Measurements from ENCODE around the gene RIMBP3C.
A peak's percentile ranks its signal among the peaks of the same experiment; 100 is the strongest.
"Not testable (repeated sequence)": the region's sequence is repeated elsewhere in the genome, so short reads cannot be mapped to it uniquely, and the experiment has no call there.

The RIMBP3C gene, protein sequence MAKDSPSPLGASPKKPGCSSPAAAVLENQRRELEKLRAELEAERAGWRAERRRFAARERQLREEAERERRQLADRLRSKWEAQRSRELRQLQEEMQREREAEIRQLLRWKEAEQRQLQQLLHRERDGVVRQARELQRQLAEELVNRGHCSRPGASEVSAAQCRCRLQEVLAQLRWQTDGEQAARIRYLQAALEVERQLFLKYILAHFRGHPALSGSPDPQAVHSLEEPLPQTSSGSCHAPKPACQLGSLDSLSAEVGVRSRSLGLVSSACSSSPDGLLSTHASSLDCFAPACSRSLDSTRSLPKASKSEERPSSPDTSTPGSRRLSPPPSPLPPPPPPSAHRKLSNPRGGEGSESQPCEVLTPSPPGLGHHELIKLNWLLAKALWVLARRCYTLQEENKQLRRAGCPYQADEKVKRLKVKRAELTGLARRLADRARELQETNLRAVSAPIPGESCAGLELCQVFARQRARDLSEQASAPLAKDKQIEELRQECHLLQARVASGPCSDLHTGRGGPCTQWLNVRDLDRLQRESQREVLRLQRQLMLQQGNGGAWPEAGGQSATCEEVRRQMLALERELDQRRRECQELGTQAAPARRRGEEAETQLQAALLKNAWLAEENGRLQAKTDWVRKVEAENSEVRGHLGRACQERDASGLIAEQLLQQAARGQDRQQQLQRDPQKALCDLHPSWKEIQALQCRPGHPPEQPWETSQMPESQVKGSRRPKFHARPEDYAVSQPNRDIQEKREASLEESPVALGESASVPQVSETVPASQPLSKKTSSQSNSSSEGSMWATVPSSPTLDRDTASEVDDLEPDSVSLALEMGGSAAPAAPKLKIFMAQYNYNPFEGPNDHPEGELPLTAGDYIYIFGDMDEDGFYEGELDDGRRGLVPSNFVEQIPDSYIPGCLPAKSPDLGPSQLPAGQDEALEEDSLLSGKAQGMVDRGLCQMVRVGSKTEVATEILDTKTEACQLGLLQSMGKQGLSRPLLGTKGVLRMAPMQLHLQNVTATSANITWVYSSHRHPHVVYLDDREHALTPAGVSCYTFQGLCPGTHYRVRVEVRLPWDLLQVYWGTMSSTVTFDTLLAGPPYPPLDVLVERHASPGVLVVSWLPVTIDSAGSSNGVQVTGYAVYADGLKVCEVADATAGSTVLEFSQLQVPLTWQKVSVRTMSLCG (N-terminal part only)

DNA sequence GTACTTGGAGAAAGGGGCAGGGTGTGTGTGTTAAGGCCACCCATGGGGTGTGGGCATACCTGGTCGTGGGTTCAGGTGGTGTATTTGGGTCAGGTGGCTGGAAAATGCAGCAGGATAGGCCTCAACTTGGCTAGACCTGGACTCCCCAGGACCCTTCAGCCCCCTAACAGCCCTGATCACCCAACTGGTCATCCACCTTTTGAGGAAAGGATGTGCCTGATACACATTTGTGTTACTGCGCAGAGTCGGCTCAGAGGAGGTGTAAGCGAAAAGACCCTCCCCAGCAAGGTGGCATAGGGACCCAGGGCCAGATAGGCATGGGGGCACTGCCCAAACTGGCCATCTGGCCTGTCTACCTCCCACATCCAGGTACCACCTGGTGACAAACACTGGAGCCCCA is at the start of gene RIMBP3C:
Gene RIMBP3C (minus strand): TSS at position 101 of the 400 bp plus-strand sequence. CDS start 485 bp downstream, outside the sequence.
- not testable (repeated sequence) for H3K4me3 ChIP-seq (ENCODE audit: control insufficient read depth, low read depth, low read length); DNase-seq (ENCODE audit: low read depth)

DNA sequence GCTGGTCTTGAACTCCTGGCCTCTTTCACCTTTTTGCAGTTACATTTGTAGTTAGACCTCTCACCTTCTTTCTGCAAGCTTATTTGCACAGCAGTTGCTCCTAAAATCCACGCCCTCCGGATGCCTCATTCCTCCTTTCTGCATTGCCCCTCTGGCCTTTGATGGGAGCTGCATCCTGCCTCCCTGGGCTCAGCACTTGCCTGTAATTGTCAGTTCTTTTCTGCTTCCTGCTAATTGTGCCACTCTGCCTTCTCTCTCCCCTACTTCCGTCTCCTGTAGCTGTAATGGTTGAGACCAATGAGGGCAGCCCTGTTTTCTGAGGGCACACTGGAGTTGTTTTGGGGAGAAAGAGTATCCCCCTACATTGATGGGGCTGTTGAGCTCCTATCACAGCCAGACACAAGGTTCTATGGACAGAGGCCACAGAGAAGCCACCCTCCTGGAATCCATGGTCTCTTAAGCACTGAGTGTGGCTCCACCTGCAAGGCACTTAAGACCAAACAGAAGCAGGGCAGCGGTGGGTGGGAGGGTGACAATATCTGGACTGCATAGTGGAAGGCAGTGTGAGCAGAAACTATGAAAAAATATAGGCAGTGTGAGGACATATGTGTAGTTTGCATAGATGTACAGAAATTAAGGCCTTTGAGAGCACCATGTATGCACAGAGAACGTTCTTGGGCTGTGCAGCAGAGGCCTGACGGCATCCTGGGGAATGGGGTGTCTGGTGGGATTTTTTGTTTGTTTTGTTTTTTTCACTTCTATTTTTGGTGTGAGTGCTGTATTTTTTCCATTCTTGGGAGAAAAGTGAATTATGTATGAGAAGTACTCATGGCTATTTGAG is 48.0 kb upstream of the RIMBP3C start:
- TF ChIP-seq, protein P1, sequence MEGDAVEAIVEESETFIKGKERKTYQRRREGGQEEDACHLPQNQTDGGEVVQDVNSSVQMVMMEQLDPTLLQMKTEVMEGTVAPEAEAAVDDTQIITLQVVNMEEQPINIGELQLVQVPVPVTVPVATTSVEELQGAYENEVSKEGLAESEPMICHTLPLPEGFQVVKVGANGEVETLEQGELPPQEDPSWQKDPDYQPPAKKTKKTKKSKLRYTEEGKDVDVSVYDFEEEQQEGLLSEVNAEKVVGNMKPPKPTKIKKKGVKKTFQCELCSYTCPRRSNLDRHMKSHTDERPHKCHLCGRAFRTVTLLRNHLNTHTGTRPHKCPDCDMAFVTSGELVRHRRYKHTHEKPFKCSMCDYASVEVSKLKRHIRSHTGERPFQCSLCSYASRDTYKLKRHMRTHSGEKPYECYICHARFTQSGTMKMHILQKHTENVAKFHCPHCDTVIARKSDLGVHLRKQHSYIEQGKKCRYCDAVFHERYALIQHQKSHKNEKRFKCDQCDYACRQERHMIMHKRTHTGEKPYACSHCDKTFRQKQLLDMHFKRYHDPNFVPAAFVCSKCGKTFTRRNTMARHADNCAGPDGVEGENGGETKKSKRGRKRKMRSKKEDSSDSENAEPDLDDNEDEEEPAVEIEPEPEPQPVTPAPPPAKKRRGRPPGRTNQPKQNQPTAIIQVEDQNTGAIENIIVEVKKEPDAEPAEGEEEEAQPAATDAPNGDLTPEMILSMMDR (IDR thresholded peaks at IDR 0.05; ENCODE audit: control insufficient read depth, insufficient read depth, low read depth, low read length, missing control alignments) = no peak
- H3K4me3 ChIP-seq (ENCODE audit: control insufficient read depth, low read depth, low read length) = no peak overlapping the region
- no peak for DNase-seq (ENCODE audit: low read depth)

DNA sequence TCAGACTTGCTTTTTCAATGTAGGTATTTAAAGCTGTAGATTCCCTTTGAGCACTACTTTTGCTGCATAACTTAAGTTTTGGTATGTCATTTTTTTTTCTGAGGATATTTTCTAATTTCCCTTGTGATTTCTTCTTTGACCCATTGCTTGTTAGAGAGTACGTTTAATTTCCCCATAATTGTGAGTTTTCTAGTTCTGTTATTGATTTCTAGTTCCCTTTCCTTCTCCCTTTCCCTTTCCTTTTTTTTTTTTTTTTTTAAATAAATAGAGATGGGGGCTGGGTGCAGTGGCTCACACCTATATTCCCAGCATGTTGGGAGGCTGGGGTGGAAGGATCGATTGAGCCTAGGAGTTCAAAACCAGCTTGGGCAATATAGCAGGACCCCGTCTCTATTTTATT is 47.0 kb upstream of the RIMBP3C start:
- DNase-seq (ENCODE audit: low read depth) = no peak
- TF ChIP-seq, protein P1 (IDR thresholded peaks at IDR 0.05; ENCODE audit: control insufficient read depth, insufficient read depth, low read depth, low read length, missing control alignments) = no peak
- no peak overlapping the region for H3K4me3 ChIP-seq (ENCODE audit: control insufficient read depth, low read depth, low read length)

DNA sequence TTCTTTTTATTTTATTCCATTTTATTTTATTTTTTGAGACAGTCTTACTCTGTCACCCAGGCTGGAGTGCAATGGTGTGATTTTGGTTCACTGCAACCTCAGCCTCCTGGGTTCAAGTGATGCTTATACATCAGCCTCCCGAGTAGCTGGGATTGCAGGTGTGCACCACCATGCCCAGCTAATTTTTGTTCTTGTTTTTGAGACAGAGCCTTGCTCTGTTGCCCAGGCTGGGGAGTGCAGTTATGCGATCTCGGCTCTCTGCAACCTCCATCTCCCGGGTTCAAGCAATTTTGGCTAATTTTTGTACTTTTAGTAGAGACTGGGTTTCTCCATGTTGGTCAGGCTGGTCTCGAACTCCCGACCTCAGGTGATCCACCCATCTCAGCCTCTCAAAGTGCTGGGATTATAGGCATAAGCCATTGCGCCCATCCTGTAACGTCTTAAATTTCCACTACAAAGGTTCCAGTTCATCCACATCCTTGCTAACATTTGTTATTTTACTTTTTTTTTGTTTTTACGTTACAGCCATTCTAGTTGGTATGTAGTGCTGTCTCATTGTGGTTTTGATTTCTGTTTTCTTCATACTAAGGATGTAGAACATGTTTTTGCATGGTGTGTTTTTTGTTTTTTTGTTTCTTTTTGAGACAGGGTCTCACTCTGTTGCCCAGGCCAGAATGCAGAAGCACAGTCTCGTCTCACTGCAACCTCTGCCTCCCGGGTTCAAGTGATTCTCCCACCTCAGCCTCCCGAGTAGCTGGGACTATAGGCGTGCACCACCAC is 45.3 kb upstream of the RIMBP3C start:
- not testable (repeated sequence) for H3K4me3 ChIP-seq (ENCODE audit: control insufficient read depth, low read depth, low read length); DNase-seq (ENCODE audit: low read depth)

DNA sequence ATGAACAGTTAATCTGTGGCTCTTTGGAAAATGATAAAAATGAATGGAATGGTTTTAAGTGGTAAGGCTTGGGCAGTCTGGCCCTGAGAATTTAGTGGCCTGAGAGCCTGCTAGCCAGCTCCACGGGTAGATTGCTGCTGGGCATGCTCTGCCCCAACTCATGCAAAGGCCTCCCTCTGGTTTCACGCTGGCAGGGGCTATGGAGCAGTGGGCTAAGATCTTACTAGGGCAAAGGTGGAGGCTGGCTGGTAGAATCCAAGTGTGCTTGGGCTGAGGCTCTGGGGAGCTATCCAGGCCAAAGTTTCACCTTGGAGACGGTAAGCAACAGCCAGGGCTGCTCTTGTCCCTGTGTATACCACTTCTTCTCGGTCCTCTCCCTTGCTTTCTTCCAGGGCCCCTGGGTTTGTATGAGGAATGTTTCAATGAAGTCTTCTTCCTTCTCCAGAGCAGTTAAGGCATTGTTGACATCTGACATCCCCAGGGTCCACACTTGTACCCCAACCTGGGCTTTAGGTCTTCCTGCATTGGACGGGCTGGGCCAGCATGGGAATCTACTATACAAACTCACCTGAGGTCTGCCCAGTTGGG is 43.7 kb upstream of the RIMBP3C start:
- DNase-seq (ENCODE audit: low read depth) = no peak
- no peak overlapping the region for H3K4me3 ChIP-seq (ENCODE audit: control insufficient read depth, low read depth, low read length)
- TF ChIP-seq, protein P1 (IDR thresholded peaks at IDR 0.05; ENCODE audit: control insufficient read depth, insufficient read depth, low read depth, low read length, missing control alignments) = no peak

DNA sequence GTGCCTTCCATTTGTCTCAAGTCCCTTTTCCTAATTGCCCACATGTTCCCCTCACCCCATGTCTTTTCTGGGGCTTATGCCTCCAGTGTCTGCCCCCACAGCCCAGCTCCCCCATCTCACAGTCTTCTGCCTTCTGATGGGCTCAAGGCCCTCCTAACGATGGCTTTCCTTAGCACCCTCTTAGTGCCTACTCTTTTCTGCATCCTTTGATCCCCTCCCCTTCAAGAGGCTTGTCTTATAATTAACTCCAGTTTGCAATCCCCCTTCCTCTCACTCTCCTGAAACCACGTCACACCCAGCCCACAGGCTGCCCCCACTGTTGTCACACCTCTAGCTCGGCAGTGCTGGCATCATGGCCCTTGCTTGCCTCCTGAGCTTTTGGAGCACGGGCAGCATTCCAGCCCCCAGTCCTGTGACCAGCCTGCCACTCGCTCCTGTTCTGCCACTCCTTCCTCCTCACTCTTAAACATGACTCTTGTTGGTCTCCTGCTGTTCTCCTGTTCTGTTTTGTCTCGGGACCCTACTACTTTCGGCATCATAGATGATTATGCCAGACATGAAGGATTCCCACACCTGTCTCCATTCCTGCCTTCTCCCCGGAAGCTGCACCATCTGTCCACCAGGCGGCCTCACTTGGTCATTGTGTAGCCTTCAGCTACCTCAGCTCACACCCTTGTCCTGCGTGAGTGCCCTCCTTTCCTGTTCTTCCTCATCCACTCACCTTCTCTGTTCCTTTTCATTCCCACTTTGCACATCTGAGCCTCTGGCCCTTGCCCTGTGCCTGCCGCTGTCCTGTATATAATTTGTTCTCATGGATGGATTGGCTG is 42.4 kb upstream of the RIMBP3C start:
- DNase-seq (ENCODE audit: low read depth) = no peak
- H3K4me3 ChIP-seq (ENCODE audit: control insufficient read depth, low read depth, low read length) = no peak overlapping the region
- TF ChIP-seq, protein P1 (IDR thresholded peaks at IDR 0.05; ENCODE audit: control insufficient read depth, insufficient read depth, low read depth, low read length, missing control alignments) = peak; percentile 35
